Fibroblast of the aortic adventitia (primary cell): ENCODE results near the gene PSKH1. TPM values are rescaled to one million over a fixed set of nuclear protein-coding genes. Genes with fewer than 3 reads are reported as not detected.

Experiments used
- DNase-seq: peaks from one replicate; pipeline ENCODE4 v3.0.0-alpha.2; 2010; ENCODE audit warnings: low read depth
- H3K4me3 ChIP-seq: 2 replicates; pipeline ENCODE4 v1.5.1; 2011; ENCODE audit warnings: low read depth, mild to moderate bottlenecking, control low read depth, low read length, moderate library complexity
- CTCF ChIP-seq: IDR thresholded peaks from 2 replicates; pipeline ENCODE4 v1.5.1; 2011; ENCODE audit warnings: mild to moderate bottlenecking, low read length, control low read depth, inconsistent platforms; ENCODE audit not compliant: insufficient read depth
- total RNA-seq: library from RNA; depleted of rRNA; stranded (reverse); fragments of >200 nt; gene quantifications from 2 replicates; pipeline ENCODE4 v1.2.3, GENCODE V29; 2012; ENCODE audit warnings: low replicate concordance

Gene PSKH1
- total RNA-seq, 1 donor, result 19.8 TPM

GRCh38 chr16:67944690-67945391 lies 51.8 kb downstream of the PSKH1 start:
- H3K4me3 ChIP-seq, result no peak overlapping the region

GRCh38 chr16:67945392-67945933 lies 52.4 kb downstream of the PSKH1 start:
- H3K4me3 ChIP-seq, result no peak overlapping the region
- DNase-seq, result no peak
- TF ChIP-seq CTCF, result no peak

More at GRCh38 chr16:67944690-67945391, 51.8 kb downstream of the PSKH1 start:
- no peak for TF ChIP-seq CTCF
- DNase-seq, result no peak

- no peak overlapping the region for H3K4me3 ChIP-seq
- no peak for DNase-seq
- no peak for TF ChIP-seq CTCF
Measured at GRCh38 chr16:67946128-67946569, 53.1 kb downstream of the PSKH1 start.

- TF ChIP-seq CTCF, result no peak
Measured at GRCh38 chr16:67946966-67947558, 54.0 kb downstream of the PSKH1 start.

GRCh38 chr16:67948015-67948414 lies 55.0 kb downstream of the PSKH1 start:
- DNase-seq, result no peak
- no peak for TF ChIP-seq CTCF
- no peak overlapping the region for H3K4me3 ChIP-seq

More at GRCh38 chr16:67946966-67947558, 54.0 kb downstream of the PSKH1 start:
- no peak overlapping the region for H3K4me3 ChIP-seq
- no peak for DNase-seq

- H3K4me3 ChIP-seq, result no peak overlapping the region
- TF ChIP-seq CTCF, result no peak
- DNase-seq, result no peak
Measured at GRCh38 chr16:67949645-67950044, 56.6 kb downstream of the PSKH1 start.
